T-helper 1 cell treated with Interleukin-12 subunit alpha and Interleukin-12 subunit beta and Interleukin-4 antibody, amounts not matched to agents 30 ng/mL and 1 ng/mL, for 36 hours (primary cell): Measurements from ENCODE around the gene CCDC61. TPM values are rescaled to one million over a fixed set of nuclear protein-coding genes. Genes with fewer than 3 reads are reported as not detected.

Source experiments
- intact Hi-C: fragments of 100-400 bp; cut with micrococcal nuclease; formaldehyde crosslinking; loops from one replicate; pipeline ENCODE4 v1.15.1; 2024
- total RNA-seq: library from RNA; stranded (reverse); gene quantifications from 2 replicates; pipeline ENCODE4 v1.2.3, GENCODE V29; 2022

Gene CCDC61
- total RNA-seq, 1 donor from 2014 or later = 24.2 TPM

GRCh38 chr19:46035986-46036743 is 40.9 kb downstream of the CCDC61 start:
- intact Hi-C loops = no loop called here

- intact Hi-C loops = no loop called here
Observed at GRCh38 chr19:46036744-46037128, 41.5 kb downstream of the CCDC61 start.

GRCh38 chr19:46040125-46040524 is 44.9 kb downstream of the CCDC61 start:
- intact Hi-C loops = no loop called here

- intact Hi-C loops = no loop called here
Observed at GRCh38 chr19:46040952-46041500, 45.8 kb downstream of the CCDC61 start, which contains the start of gene IGFL4. Gene IGFL4 (minus strand): TSS chr19:46041002. CDS start chr19:46040962, 40 bp downstream.

GRCh38 chr19:46042252-46042883 is 47.1 kb downstream of the CCDC61 start:
- intact Hi-C loops = no loop called here

GRCh38 chr19:46043519-46043918 is 48.3 kb downstream of the CCDC61 start:
- intact Hi-C loops = no loop called here

GRCh38 chr19:46049597-46049996 is 54.3 kb downstream of the CCDC61 start:
- intact Hi-C loops = no loop called here

- intact Hi-C loops = no loop called here
Observed at GRCh38 chr19:46052896-46053295, 57.6 kb downstream of the CCDC61 start.

GRCh38 chr19:46056536-46056935 is 61.3 kb downstream of the CCDC61 start:
- intact Hi-C loops = no loop called here

- intact Hi-C loops = no loop called here
Observed at GRCh38 chr19:46058778-46059177, 63.5 kb downstream of the CCDC61 start.

GRCh38 chr19:46060012-46060411 is 64.7 kb downstream of the CCDC61 start:
- intact Hi-C loops = no loop called here

- intact Hi-C loops = no loop called here
Observed at GRCh38 chr19:46063201-46063600, 67.9 kb downstream of the CCDC61 start.

GRCh38 chr19:46065486-46066071 is 70.3 kb downstream of the CCDC61 start:
- intact Hi-C loops = no loop called here

- intact Hi-C loops = no loop called here
Observed at GRCh38 chr19:46066471-46066870, 71.2 kb downstream of the CCDC61 start.

- intact Hi-C loops = no loop called here
Observed at GRCh38 chr19:46067691-46068090, 72.4 kb downstream of the CCDC61 start.

Other genes with a start within 250 kb of the CCDC61 start
- gene SIX5, start 226.2 kb upstream of the CCDC61 start, total RNA-seq = 1.6 and 2.4 TPM in 2 replicates
- gene DMPK, start 213.0 kb upstream of the CCDC61 start, total RNA-seq = 22.5 and 25.9 TPM in 2 replicates
- gene DMWD, start 202.6 kb upstream of the CCDC61 start, total RNA-seq = 34.9 and 35.1 TPM in 2 replicates
- gene RSPH6A, start 180.2 kb upstream of the CCDC61 start, total RNA-seq = 0.46 and 0.56 TPM in 2 replicates
- gene SYMPK, start 132.3 kb upstream of the CCDC61 start, total RNA-seq = 107 and 111 TPM in 2 replicates
- not detected in 2 replicates for gene FOXA3, start 131.1 kb upstream of the CCDC61 start, total RNA-seq
- gene IRF2BP1, start 109.3 kb upstream of the CCDC61 start, total RNA-seq = 15.2 and 16.3 TPM in 2 replicates
- gene MYPOP, start 92.9 kb upstream of the CCDC61 start, total RNA-seq = 9.4 and 10.4 TPM in 2 replicates
- not detected in 2 replicates for gene NANOS2, start 80.7 kb upstream of the CCDC61 start, total RNA-seq
- gene NOVA2, start 21.6 kb upstream of the CCDC61 start, total RNA-seq = 0.10 and 0.51 TPM in 2 replicates
- gene PGLYRP1, start 27.6 kb downstream of the CCDC61 start, total RNA-seq = not detected in 2 replicates
- not detected in 2 replicates for gene IGFL4, start 45.5 kb downstream of the CCDC61 start, total RNA-seq
- not detected in 2 replicates for gene IGFL3, start 129.2 kb downstream of the CCDC61 start, total RNA-seq
- not detected in 2 replicates for gene IGFL2, start 152.8 kb downstream of the CCDC61 start, total RNA-seq
- not detected in 2 replicates for gene IGFL1, start 234.3 kb downstream of the CCDC61 start, total RNA-seq